OCI-LY3 (cell line): ENCODE results near the gene DPYD.

ENCODE experiments used
- CTCF ChIP-seq: fragments of 200-600, 300-600 bp; sonication (generic); IDR thresholded peaks from 2 replicates; pipeline ENCODE4 v1.5.1; 2014; ENCODE audit warnings: antibody characterized with exemption, low read length, low read depth
- EZH2phosphoT487 ChIP-seq: fragments of 200-600 bp; shearing (Covaris generic); IDR thresholded peaks from 2 replicates; pipeline ENCODE4 v1.6.1; 2018; ENCODE audit warnings: antibody characterized with exemption, mixed run types, low read depth

GRCh38 chr1:97920832-97921571 is at the start of gene DPYD:
- no peak for TF ChIP-seq CTCF
- no peak for TF ChIP-seq EZH2phosphoT487
